Activated CD4-positive, alpha-beta T cell treated with anti-CD3 and anti-CD28 coated beads, Interleukin-2, amount 10 ng/mL, durations not matched to agents 7 days and 5 days (primary cell): ENCODE measurements around the gene CNN3. TPM values are rescaled to one million over a fixed set of nuclear protein-coding genes. Genes with fewer than 3 reads are reported as not detected.

Experiments
- total RNA-seq, 2 experiments: library from RNA; stranded (reverse); gene quantifications; one replicate each; pipeline ENCODE4 v1.2.3, GENCODE V29; 2021

Gene CNN3
- total RNA-seq, 2 experiments from 2014 or later = 0.92 to 1.2 TPM

Other genes starting within 250 kb of the CNN3 start
- under 1 TPM; 0.37 to 0.52 TPM for gene SLC44A3, start 106.8 kb downstream of the CNN3 start, total RNA-seq
- 1 to 10 TPM; 2.3 to 3.4 TPM for gene ALG14, start 145.8 kb upstream of the CNN3 start, total RNA-seq
- gene TLCD4, start 190.2 kb upstream of the CNN3 start, total RNA-seq = under 1 TPM in 1 of 2 experiments, not detected in 1; 0.04 TPM